HFFc6 (cell line): ENCODE data around the gene ZBTB47. TPM values are rescaled to one million over a fixed set of nuclear protein-coding genes. Genes with fewer than 3 reads are reported as not detected.

Experiments
- DNase-seq: peaks from one replicate; pipeline ENCODE4 v3.0.0-alpha.2; 2018
- H3K27ac Mint-ChIP-seq: 2 replicates; pipeline ENCODE4 v1.8.0; 2020; ENCODE audit warnings: mild to moderate bottlenecking, mixed read lengths
- H3K27me3 Mint-ChIP-seq: 2 replicates; pipeline ENCODE4 v1.8.0; 2021; ENCODE audit warnings: mild to moderate bottlenecking, moderate library complexity, mixed read lengths; ENCODE audit not compliant: insufficient read depth
- H3K36me3 Mint-ChIP-seq: 2 replicates; pipeline ENCODE4 v1.8.0; 2021; ENCODE audit warnings: low read depth, mixed read lengths
- H3K4me1 Mint-ChIP-seq: 2 replicates; pipeline ENCODE4 v1.8.0; 2020; ENCODE audit warnings: low read depth, mixed read lengths
- H3K4me3 Mint-ChIP-seq: 2 replicates; pipeline ENCODE4 v1.8.0; 2020; ENCODE audit warnings: mild to moderate bottlenecking, moderate library complexity, mixed read lengths
- H3K9me3 Mint-ChIP-seq: 2 replicates; pipeline ENCODE4 v1.8.0; 2020; ENCODE audit warnings: mild to moderate bottlenecking, mixed read lengths
- total RNA-seq, 6 experiments: library from RNA; stranded (reverse); fragmentation: NEBNext Ultra II Directional; extraction: Animal tissue kit (Norgen Biotek cat#: 25700); gene quantifications; 2 replicates in 1 of 6; 3 replicates in 5 of 6; pipeline ENCODE4 v1.2.3, GENCODE V29; 2021
- TF ChIP-seq, protein P1 (sequence below): fragments of 200-600 bp; sonication (generic); IDR thresholded peaks from 2 replicates; pipeline ENCODE4 v1.5.0; 2021; ENCODE audit warnings: antibody characterized with exemption, mild to moderate bottlenecking

ZBTB47 gene
- total RNA-seq, 6 experiments from 2014 or later, result 26.3 to 35.7 (median 29.3) TPM

DNA sequence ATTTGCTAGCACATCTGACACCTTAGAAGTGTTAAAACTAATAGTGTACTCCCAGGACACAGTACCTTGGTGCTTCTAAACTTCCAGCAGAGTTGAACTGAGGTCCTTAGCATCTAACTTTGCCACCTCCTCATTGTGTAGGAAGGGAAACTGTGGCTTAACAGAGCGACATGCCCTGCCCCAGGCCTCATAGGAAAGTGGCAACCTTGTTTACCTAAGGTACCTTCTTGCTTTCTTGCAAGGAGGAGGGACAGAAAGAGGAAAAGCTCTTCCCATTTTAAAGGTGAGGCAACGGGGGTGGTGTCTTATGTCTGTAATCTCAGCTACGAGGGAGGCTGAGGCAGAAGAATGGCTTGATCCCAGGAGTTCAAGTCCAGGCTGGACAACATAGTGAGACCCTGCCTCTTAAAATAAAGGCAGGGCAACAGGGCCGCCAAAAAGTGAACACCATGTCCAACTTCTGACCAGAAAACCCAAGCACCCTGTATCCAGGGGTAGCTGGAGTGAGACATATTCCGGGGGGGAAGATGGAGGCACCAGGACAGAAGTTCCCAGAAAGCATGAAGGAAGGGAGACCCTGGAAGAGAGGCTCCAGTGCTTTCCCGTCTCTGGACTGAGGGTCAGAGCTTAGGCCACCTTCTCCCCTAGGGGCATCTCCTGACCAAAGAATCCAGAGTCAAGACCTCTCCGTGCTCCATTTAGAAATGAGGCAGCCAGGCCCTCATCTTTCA lies 31.3 kb downstream of the ZBTB47 start:
- H3K27me3 Mint-ChIP-seq, result peaks cover 24% of the 10 kb centered on the region
- TF ChIP-seq, protein P1, sequence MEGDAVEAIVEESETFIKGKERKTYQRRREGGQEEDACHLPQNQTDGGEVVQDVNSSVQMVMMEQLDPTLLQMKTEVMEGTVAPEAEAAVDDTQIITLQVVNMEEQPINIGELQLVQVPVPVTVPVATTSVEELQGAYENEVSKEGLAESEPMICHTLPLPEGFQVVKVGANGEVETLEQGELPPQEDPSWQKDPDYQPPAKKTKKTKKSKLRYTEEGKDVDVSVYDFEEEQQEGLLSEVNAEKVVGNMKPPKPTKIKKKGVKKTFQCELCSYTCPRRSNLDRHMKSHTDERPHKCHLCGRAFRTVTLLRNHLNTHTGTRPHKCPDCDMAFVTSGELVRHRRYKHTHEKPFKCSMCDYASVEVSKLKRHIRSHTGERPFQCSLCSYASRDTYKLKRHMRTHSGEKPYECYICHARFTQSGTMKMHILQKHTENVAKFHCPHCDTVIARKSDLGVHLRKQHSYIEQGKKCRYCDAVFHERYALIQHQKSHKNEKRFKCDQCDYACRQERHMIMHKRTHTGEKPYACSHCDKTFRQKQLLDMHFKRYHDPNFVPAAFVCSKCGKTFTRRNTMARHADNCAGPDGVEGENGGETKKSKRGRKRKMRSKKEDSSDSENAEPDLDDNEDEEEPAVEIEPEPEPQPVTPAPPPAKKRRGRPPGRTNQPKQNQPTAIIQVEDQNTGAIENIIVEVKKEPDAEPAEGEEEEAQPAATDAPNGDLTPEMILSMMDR, result no peak
- H3K36me3 Mint-ChIP-seq, result no peaks in the 10 kb centered on the region
- H3K4me3 Mint-ChIP-seq, result no peak overlapping the region
- no peaks in the 10 kb centered on the region for H3K9me3 Mint-ChIP-seq
- peaks cover 35% of the 10 kb centered on the region for H3K4me1 Mint-ChIP-seq
- no peak overlapping the region for H3K27ac Mint-ChIP-seq
- DNase-seq, result no peak

DNA sequence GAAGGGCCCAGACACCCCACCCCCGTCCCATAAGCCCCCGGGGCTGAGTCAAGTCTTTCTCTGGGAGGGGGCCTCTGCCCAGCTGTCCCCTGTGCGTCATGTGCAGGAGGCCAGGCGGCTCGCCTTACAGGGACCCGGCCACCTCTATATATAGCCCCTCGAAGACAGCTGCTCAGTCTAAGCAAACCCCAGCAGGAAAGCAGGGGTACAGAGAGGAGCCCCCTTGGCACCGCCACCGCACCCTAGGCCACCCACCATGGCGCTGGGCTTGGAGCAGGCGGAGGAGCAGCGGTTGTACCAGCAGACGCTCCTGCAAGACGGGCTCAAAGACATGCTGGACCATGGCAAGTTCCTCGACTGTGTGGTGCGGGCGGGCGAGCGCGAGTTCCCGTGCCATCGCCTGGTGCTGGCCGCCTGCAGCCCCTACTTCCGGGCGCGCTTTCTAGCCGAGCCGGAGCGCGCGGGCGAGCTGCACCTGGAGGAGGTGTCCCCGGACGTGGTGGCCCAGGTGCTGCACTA lies 31.9 kb downstream of the ZBTB47 start, which contains the start of gene KLHL40:
KLHL40 (plus strand) TSS at position 175 of the 519 bp plus-strand sequence; CDS start at position 257, 82 bp downstream.
- Mint-ChIP-seq H3K27ac (no peak within 1 kb of the TSS), H3K9me3 (no peaks in the 10 kb centered on the region), H3K27me3 (peaks cover 29% of the 10 kb centered on the region), H3K36me3 (no peaks in the 10 kb centered on the region), H3K4me1 (peaks cover 29% of the 10 kb centered on the region), H3K4me3 (no peak within 1 kb of the TSS)
- no peak for DNase-seq
- TF ChIP-seq, protein P1, result no peak

DNA sequence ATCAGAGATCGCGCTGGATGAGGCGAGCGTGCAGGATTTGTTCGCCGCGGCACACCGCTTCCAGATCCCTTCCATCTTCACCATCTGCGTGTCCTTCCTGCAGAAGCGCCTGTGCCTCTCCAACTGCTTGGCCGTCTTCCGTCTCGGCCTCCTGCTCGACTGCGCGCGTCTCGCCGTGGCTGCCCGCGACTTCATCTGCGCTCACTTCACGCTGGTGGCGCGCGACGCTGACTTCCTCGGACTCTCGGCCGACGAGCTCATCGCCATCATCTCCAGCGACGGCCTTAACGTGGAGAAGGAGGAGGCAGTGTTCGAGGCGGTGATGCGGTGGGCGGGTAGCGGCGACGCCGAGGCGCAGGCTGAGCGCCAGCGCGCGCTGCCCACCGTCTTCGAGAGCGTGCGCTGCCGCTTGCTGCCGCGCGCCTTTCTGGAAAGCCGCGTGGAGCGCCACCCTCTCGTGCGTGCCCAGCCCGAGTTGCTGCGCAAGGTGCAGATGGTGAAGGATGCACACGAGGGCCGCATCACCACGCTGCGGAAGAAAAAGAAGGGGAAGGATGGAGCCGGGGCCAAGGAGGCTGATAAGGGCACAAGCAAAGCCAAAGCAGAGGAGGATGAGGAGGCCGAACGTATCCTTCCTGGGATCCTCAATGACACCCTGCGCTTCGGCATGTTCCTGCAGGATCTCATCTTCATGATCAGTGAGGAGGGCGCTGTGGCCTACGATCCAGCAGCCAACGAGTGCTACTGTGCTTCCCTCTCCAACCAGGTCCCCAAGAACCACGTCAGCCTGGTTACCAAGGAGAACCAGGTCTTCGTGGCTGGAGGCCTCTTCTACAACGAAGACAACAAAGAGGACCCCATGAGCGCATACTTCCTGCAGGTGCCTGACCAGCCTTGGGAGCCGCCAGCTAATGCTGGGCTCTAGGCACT lies 32.7 kb downstream of the ZBTB47 start:
- Mint-ChIP-seq H3K36me3 (no peaks in the 10 kb centered on the region), H3K4me3 (no peak overlapping the region), H3K27ac (no peak overlapping the region), H3K27me3 (peaks cover 27% of the 10 kb centered on the region), H3K4me1 (peaks cover 23% of the 10 kb centered on the region), H3K9me3 (no peaks in the 10 kb centered on the region)
- TF ChIP-seq, protein P1, result no peak
- DNase-seq, result no peak

DNA sequence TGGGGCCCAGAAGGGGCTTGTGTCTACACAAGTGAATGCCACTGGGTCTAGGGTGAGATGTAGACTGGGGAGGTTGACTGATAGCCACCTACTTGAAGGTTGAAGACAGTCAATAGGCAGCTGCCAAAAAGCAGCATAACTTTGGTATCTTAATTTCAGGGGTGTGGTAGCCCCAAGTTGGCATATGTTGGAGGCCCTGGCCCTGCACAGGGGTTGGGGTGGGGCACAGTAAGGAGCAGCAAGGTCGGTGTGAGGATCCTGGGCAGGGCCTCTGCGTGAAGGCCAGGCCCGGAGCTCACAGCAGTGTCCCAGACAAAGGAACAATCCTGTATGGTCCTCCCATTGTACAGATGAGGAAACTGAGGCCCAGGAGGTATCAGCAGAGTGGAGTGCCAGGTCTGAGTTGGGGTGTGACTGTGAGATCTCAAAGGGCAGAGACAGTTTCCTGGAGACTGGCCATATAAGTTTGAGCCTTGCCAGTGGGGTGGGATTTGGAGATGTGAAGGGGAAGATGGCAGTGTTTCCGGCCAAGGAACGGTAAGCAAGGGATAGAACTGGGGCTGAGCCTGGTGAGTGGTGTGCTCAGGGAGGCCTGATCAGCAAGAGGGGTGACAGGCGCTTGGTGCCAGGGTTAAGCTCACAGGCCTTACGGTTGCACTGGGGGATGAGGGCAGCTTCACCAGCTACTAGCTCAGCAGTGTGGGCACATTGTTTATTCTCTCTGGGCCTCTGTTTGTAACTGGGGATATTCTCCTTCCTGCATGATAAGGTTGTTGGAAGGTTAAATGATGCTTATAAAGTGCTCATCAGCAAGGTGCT lies 33.5 kb downstream of the ZBTB47 start:
- peaks cover 23% of the 10 kb centered on the region for H3K4me1 Mint-ChIP-seq
- H3K9me3 Mint-ChIP-seq, result no peaks in the 10 kb centered on the region
- TF ChIP-seq, protein P1, result no peak
- no peak overlapping the region for H3K27ac Mint-ChIP-seq
- H3K36me3 Mint-ChIP-seq, result no peaks in the 10 kb centered on the region
- no peak overlapping the region for H3K4me3 Mint-ChIP-seq
- DNase-seq, result no peak
- peaks cover 27% of the 10 kb centered on the region for H3K27me3 Mint-ChIP-seq

DNA sequence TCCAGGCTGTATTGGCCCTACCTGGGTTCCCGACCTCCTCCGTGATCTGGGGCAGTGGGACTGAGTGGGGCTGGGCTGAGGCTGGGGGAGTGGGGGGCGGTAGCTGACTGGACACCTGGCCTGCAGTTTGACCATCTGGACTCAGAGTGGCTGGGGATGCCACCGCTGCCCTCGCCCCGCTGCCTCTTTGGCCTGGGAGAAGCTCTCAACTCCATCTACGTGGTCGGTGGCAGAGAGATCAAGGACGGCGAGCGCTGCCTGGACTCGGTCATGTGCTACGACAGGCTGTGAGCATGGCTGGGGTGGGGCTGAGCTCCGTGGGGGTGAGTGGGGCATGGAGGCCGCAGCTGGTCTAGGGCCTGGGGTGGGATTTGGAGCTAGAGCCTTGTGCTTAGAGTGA lies 34.5 kb downstream of the ZBTB47 start:
- no peaks in the 10 kb centered on the region for H3K9me3 Mint-ChIP-seq
- peaks cover 18% of the 10 kb centered on the region for H3K4me1 Mint-ChIP-seq
- no peak for DNase-seq
- H3K4me3 Mint-ChIP-seq, result no peak overlapping the region
- peaks cover 27% of the 10 kb centered on the region for H3K27me3 Mint-ChIP-seq
- no peak overlapping the region for H3K27ac Mint-ChIP-seq
- H3K36me3 Mint-ChIP-seq, result no peaks in the 10 kb centered on the region
- TF ChIP-seq, protein P1, result no peak
